Measurements from ENCODE around the gene NTN4.

DNA sequence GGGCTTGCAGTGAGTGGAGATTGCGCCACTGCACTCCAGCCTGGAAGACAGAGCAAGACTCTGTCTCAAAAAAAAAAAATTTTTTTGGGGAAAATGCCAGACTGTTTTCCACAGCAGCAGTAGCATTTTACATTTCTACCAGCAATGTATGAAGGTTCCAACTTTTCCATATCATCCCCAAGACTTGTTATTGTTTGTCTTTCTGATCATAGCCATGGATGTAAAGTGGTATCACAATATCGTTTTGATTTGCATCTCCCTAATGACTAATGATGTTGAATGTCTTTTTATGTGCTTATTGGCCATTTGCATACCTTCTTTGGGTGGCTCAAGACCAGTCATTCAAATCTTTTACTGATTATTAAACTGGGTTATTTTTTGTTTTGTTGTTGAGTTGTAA, 63.7 kb downstream of the NTN4 start:
- TF ChIP-seq, protein P1, sequence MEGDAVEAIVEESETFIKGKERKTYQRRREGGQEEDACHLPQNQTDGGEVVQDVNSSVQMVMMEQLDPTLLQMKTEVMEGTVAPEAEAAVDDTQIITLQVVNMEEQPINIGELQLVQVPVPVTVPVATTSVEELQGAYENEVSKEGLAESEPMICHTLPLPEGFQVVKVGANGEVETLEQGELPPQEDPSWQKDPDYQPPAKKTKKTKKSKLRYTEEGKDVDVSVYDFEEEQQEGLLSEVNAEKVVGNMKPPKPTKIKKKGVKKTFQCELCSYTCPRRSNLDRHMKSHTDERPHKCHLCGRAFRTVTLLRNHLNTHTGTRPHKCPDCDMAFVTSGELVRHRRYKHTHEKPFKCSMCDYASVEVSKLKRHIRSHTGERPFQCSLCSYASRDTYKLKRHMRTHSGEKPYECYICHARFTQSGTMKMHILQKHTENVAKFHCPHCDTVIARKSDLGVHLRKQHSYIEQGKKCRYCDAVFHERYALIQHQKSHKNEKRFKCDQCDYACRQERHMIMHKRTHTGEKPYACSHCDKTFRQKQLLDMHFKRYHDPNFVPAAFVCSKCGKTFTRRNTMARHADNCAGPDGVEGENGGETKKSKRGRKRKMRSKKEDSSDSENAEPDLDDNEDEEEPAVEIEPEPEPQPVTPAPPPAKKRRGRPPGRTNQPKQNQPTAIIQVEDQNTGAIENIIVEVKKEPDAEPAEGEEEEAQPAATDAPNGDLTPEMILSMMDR (conservative IDR thresholded peaks at IDR 0.05; ENCODE audit: low read depth, low read length) = no peak
- TF ChIP-seq EZH2 (IDR thresholded peaks at IDR 0.05; ENCODE audit: borderline replicate concordance, low read depth, low read length, poor library complexity, severe bottlenecking) = no peak
